ENCODE measurements around the gene UBN1.

DNA sequence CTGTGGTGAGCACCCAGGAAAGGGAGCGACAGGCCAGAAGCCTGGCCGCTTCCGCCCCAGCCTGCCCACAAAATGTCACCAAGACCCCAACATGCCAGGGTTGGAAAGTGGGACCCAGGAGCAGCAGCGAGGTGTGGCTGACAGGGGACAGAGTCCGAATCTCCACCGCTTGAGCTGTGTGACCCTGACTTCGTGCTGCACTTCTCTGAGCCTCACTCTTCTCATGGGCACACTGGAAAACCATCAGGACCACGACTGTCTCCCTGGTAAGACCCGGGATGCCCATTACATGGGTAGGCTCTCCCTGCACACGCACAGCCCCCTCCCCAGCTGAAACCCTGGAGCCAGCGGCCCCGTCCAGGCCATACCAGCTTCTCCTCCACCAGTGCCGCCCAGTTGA, 54.8 kb downstream of the UBN1 start:
- TF ChIP-seq, protein P1, sequence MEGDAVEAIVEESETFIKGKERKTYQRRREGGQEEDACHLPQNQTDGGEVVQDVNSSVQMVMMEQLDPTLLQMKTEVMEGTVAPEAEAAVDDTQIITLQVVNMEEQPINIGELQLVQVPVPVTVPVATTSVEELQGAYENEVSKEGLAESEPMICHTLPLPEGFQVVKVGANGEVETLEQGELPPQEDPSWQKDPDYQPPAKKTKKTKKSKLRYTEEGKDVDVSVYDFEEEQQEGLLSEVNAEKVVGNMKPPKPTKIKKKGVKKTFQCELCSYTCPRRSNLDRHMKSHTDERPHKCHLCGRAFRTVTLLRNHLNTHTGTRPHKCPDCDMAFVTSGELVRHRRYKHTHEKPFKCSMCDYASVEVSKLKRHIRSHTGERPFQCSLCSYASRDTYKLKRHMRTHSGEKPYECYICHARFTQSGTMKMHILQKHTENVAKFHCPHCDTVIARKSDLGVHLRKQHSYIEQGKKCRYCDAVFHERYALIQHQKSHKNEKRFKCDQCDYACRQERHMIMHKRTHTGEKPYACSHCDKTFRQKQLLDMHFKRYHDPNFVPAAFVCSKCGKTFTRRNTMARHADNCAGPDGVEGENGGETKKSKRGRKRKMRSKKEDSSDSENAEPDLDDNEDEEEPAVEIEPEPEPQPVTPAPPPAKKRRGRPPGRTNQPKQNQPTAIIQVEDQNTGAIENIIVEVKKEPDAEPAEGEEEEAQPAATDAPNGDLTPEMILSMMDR (IDR thresholded peaks at IDR 0.05; ENCODE audit: extremely low read depth in 1 of 2, insufficient read depth in 1 of 2, low read depth in 1 of 2, low read length in 2 of 2) = no peak
- TF ChIP-seq POLR2A (IDR thresholded peaks at IDR 0.05; ENCODE audit: low read depth, low read length) (no peak), JUN (IDR thresholded peaks at IDR 0.05; ENCODE audit: borderline replicate concordance, insufficient read depth, insufficient read length, low read depth) (no peak), EZH2 (IDR thresholded peaks at IDR 0.05; ENCODE audit: borderline replicate concordance, low read depth, low read length, severe bottlenecking) (no peak), MYC (IDR thresholded peaks at IDR 0.05; ENCODE audit: low read depth, low read length) (no peak)

All from endothelial cell of umbilical vein (primary cell).